HepG2 (cell line): ENCODE measurements around the gene DOP1B.
A peak's percentile ranks its signal among the peaks of the same experiment; 100 is the strongest.

Experiments
- CTCF ChIP-seq: sonication (generic); formaldehyde crosslinking; IDR thresholded peaks from 2 replicates; pipeline ENCODE4 v1.5.0; 2020; ENCODE audit warnings: mild to moderate bottlenecking, missing genetic modification reagents, moderate library complexity
- FOXM1 ChIP-seq: sonication (generic); formaldehyde crosslinking; IDR thresholded peaks from 2 replicates; pipeline ENCODE4 v1.5.0; 2020; ENCODE audit warnings: missing genetic modification reagents
- HOXD1 ChIP-seq: sonication (generic); formaldehyde crosslinking; IDR thresholded peaks from 2 replicates; pipeline ENCODE4 v1.5.0; 2020; ENCODE audit warnings: missing genetic modification reagents
- PHF8 ChIP-seq: sonication (generic); formaldehyde crosslinking; IDR thresholded peaks from 2 replicates; pipeline ENCODE4 v1.5.0; 2020; ENCODE audit warnings: missing genetic modification reagents
- U2AF1 ChIP-seq: fragments of 200-400 bp; formaldehyde crosslinking; optimal IDR thresholded peaks from 2 replicates; pipeline ENCODE3; 2017; ENCODE audit warnings: mild to moderate bottlenecking, low read depth, low read length
- ZNF34 ChIP-seq: sonication (generic); formaldehyde crosslinking; IDR thresholded peaks from 2 replicates; pipeline ENCODE4 v1.4.0; 2020; ENCODE audit warnings: mild to moderate bottlenecking, missing genetic modification reagents, borderline replicate concordance
- ZNF75D ChIP-seq: sonication (generic); formaldehyde crosslinking; IDR thresholded peaks from 2 replicates; pipeline ENCODE4 v1.8.1; 2023; ENCODE audit warnings: missing genetic modification reagents, mild to moderate bottlenecking, borderline replicate concordance

GRCh38 chr21:36156815-36157670, at the start of gene DOP1B:
- TF ChIP-seq FOXM1 (CRISPR knock-in tag) (no peak), HOXD1 (no peak), ZNF75D (CRISPR knock-in tag) (no peak), PHF8 (CRISPR knock-in tag) (peak; percentile 59), ZNF34 (peak; percentile 88), U2AF1 (no peak), CTCF (CRISPR knock-in tag) (no peak)
